ENCODE results near the gene TIGD6. TPM values are rescaled to one million over a fixed set of nuclear protein-coding genes. Genes with fewer than 3 reads are reported as not detected.

TIGD6 gene
- total and polyA plus RNA-seq, 2 experiments from 2014 or later, result 1.4 to 2.1 TPM

- ATAC-seq (no peak), DNase-seq (ENCODE audit: low spot score) (no peak)
- Histone ChIP-seq H3K9me2 (ENCODE audit: insufficient read depth) (no peaks in the 10 kb centered on the region), H3K79me2 (replicated peaks; ENCODE audit: insufficient read depth) (no peaks in the 10 kb centered on the region), H3K27me3 (ENCODE audit: insufficient read depth) (no peaks in the 10 kb centered on the region), H2AFZ (no peak overlapping the region), H4K20me1 (replicated peaks; ENCODE audit: insufficient read depth) (no peaks in the 10 kb centered on the region; the same call in 1 of the 2 replicates), H3K4me3 (no peak overlapping the region), H3K27ac (ENCODE audit: low read depth) (no peak overlapping the region), H3K36me3 (ENCODE audit: insufficient read depth) (peaks cover 52% of the 10 kb centered on the region), H3F3A (replicated peaks; ENCODE audit: low read depth) (no peaks in the 10 kb centered on the region), H3K4me1 (ENCODE audit: insufficient read depth) (no peaks in the 10 kb centered on the region), H3K4me2 (no peak overlapping the region)
- no peak for TF ChIP-seq CREB1 (CRISPR knock-in tag; IDR thresholded peaks at IDR 0.05; ENCODE audit: low read depth)
- no peak for TF ChIP-seq CTCF (conservative IDR thresholded peaks at IDR 0.05; ENCODE audit: low read depth in 2 of 2)
- TF ChIP-seq ZNF462 (CRISPR knock-in tag; IDR thresholded peaks at IDR 0.05), result no peak
- TF ChIP-seq ZNF114 (CRISPR knock-in tag; IDR thresholded peaks at IDR 0.05), result no peak
- H3K4me3 Mint-ChIP-seq, result no peak overlapping the region
- H3K27ac Mint-ChIP-seq, result no peak overlapping the region
- H3K4me1 Mint-ChIP-seq, result no peaks in the 10 kb centered on the region
- no peaks in the 10 kb centered on the region for H3K9me3 Mint-ChIP-seq
- no peaks in the 10 kb centered on the region for H3K27me3 Mint-ChIP-seq (ENCODE audit: insufficient read depth, low read depth, poor library complexity)
- H3K36me3 Mint-ChIP-seq (ENCODE audit: low read depth), result peaks cover 50% of the 10 kb centered on the region
Observed at GRCh38 chr5:150034662-150035061, 34.2 kb upstream of the TIGD6 start.

- no peak overlapping the region for H3K27ac Mint-ChIP-seq
- Histone ChIP-seq H4K20me1 (replicated peaks; ENCODE audit: insufficient read depth) (no peaks in the 10 kb centered on the region; the same call in none of the 2 replicates), H3F3A (replicated peaks; ENCODE audit: low read depth) (no peaks in the 10 kb centered on the region), H3K4me1 (ENCODE audit: insufficient read depth) (no peaks in the 10 kb centered on the region), H3K36me3 (ENCODE audit: insufficient read depth) (peaks cover 50% of the 10 kb centered on the region), H3K4me2 (no peak overlapping the region), H3K27me3 (ENCODE audit: insufficient read depth) (no peaks in the 10 kb centered on the region), H2AFZ (no peak overlapping the region), H3K9me2 (ENCODE audit: insufficient read depth) (no peaks in the 10 kb centered on the region), H3K4me3 (no peak overlapping the region), H3K27ac (ENCODE audit: low read depth) (no peak overlapping the region), H3K79me2 (replicated peaks; ENCODE audit: insufficient read depth) (no peaks in the 10 kb centered on the region)
- H3K4me1 Mint-ChIP-seq, result no peaks in the 10 kb centered on the region
- no peak overlapping the region for H3K4me3 Mint-ChIP-seq
- DNase-seq (ENCODE audit: low spot score) (no peak), ATAC-seq (no peak)
- no peaks in the 10 kb centered on the region for H3K9me3 Mint-ChIP-seq
- no peaks in the 10 kb centered on the region for H3K27me3 Mint-ChIP-seq (ENCODE audit: insufficient read depth, low read depth, poor library complexity)
- peaks cover 55% of the 10 kb centered on the region for H3K36me3 Mint-ChIP-seq (ENCODE audit: low read depth)
- TF ChIP-seq EZH2phosphoT487 (IDR thresholded peaks at IDR 0.05; ENCODE audit: unreplicated experiment) (no peak), ZNF331 (CRISPR knock-in tag; IDR thresholded peaks at IDR 0.05; ENCODE audit: low read depth) (no peak), ETS1 (IDR thresholded peaks at IDR 0.05) (no peak), ZNF114 (CRISPR knock-in tag; IDR thresholded peaks at IDR 0.05) (no peak), EZH2 (IDR thresholded peaks at IDR 0.05; ENCODE audit: low read depth, unreplicated experiment) (no peak), STAT1 (IDR thresholded peaks at IDR 0.05; ENCODE audit: unreplicated experiment) (no peak), JUNB (IDR thresholded peaks at IDR 0.05; ENCODE audit: unreplicated experiment) (no peak), POLR2AphosphoS5 (IDR thresholded peaks at IDR 0.05; ENCODE audit: low read depth) (no peak), NANOG (IDR thresholded peaks at IDR 0.05; ENCODE audit: borderline replicate concordance) (no peak)
Observed at GRCh38 chr5:150033334-150033733, 32.9 kb upstream of the TIGD6 start.

Measured in GM23338 (cell line).